GM19467 (cell line): ENCODE data around the gene RTN4R.
"Not testable (repeated sequence)": the region's sequence is repeated elsewhere in the genome, so short reads cannot be mapped to it uniquely, and the experiment has no call there.

Experiments
- ATAC-seq: cut with Tn5 transposase; IDR thresholded peaks from one replicate; pipeline ENCODE4 v1.9.1; 2021; ENCODE audit warnings: mild to moderate bottlenecking, moderate library complexity; ENCODE audit not compliant: unreplicated experiment

The RTN4R gene

DNA sequence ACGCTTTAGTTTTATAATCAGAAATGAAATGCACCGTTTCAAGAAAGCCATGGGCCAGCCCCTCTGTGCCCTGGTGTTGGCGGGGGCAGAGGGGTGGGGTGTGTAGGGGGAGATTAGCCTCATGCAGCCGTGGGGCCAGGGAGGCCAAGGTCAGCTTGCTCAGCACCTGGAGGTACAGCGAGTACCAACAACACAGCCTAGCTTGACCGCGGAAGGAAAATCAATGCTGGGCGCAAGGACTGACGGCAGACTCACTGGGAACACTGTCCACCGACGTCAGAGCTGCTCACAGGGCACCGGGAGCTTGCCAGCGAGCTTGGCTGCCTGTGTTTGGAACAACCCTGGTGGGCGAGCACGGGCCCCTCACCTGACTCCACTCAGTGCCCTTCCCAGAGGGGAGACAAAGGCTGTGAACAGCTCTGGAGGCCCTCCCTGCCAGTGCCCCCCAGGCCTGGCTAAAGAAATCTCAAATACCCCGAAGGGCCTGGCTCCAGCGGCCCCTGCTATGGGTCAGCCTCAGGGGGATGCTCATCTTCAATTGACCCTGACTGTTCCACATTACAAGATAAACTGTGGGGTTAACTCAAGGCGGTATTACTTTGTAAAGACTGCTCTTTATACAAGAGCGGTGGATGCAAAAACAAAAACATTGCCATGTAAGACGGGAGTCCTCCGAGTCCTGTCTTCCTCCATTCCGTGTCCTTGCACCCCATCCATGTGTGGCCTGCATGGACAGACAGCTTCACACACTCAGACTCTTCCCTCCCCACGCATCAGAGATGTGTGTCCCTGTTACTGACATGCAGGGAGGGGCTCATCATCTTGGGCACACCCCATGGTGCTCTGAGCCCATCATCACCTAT is 21.3 kb upstream of the RTN4R start:
- not testable (repeated sequence) for ATAC-seq

- ATAC-seq = not testable (repeated sequence)
Observed at GRCh38 chr22:20286784-20287423, 18.8 kb upstream of the RTN4R start.

DNA sequence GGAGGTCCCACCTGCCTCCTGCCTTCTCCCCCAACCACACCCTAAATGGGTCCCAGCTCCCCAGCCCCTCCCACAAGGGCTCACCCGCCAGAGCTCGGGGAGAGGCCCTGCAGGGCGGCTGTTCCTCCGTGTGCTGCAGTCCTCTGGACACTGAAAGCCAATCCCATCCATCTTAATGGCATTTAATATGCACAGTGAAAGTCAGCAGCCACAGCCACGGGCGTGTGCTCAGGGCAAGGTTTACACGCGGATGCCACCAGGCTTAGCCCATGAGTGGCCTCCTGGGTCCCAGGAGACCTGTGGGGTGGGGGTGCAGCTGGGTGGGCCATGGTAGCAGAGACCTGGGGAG is 18.2 kb upstream of the RTN4R start:
- ATAC-seq = not testable (repeated sequence)

- not testable (repeated sequence) for ATAC-seq
Observed at GRCh38 chr22:20285473-20286311, 17.6 kb upstream of the RTN4R start.

- no peak for ATAC-seq
Observed at GRCh38 chr22:20284471-20285086, 16.5 kb upstream of the RTN4R start.

DNA sequence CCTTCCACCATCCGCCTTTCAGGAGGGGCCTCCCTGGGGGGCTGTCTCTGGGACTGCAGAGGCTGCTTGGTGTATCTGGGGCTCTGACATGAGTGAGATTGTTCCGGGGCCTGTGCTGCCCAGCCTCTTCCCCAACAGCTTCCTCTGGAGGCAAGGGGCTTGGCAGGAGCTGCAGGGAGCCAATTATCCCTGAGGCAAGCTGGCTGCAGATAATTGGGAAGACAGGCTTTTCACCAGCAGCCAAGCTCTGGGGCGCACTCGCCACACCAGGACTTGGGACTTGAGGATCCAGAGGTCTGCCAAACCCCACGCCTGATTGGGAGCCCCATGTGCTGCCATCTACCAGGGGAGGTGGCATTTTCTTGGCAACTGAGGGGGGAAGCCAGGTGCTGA is 15.6 kb upstream of the RTN4R start:
- ATAC-seq = no peak

DNA sequence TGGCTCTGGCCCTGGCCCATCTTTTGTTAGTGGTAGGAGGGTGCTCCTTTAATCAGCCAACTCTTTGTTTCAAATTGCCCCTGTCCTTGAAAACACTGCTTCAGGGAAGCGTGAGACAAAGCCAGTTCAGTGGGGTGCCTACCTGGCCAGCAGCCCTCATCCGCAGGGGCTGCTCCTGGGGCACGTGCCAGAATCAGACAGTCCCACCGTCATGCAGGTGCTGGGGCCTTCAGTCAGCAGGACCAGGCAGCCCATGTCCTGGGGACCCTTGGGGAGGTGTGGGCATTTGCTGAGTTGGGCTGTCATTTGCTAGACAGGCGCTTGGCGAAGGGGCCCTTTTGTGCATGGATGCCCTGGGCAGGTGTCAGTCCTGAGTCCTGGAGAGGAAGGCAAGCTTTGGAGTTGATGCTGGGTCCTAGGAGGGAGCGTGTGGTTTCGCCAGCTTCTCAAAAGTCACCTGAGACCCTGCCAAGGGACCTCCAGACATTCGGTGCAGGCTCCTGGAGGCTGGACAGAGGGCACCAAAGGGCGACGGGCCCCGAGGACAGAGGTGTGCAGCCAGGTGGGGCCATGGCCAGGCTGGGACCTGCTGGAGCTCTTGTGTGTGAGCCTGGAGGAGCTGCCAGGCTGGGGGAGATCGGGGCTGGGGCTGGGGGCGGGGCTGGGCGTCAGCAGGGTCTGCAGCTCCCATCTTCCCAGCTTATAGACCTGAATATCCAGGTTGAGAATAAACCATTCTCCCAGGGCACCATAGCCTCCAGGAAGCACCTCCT is 15.0 kb upstream of the RTN4R start:
- no peak for ATAC-seq

DNA sequence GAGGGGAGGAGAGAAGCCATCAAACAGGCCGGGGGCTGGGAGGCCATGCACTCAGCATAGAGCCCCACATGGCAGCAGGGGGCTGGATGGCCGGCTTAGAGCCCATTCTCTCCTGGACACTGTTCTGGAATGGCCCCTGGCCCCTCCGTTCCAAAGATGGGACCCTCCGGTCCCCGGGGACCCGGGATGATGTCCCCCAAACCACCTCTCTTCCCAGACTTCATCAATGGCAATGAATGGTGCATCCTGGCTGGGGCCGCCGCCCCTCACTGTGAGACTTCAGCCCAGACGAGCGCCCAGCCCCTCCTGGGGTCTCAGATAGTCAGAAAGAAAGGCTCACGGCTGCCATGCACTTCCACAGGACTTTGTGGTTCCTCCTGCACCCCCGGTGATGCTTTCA is 13.8 kb upstream of the RTN4R start:
- no peak for ATAC-seq

- not testable (repeated sequence) for ATAC-seq
Observed at GRCh38 chr22:20281473-20281872, 13.4 kb upstream of the RTN4R start.

DNA sequence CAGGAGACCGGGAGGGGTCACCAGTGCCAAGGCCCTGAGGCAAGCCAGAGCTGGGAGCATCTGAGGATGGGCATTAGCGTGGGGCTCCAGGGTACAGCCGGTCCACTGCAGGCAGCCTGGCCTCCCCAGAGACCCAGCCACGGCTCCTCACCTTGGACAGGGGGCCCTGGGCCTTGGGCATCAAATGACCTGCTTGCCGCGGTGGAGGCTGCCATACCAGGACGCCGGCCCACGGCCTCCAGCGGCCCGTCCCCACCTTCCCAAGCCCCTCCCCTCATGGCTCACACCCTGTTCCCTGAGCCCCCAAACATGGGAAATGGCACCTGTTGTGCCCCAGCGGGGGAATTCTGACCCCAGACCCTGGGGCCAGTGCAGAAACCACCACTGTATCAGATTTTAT is 12.7 kb upstream of the RTN4R start:
- ATAC-seq = no peak

DNA sequence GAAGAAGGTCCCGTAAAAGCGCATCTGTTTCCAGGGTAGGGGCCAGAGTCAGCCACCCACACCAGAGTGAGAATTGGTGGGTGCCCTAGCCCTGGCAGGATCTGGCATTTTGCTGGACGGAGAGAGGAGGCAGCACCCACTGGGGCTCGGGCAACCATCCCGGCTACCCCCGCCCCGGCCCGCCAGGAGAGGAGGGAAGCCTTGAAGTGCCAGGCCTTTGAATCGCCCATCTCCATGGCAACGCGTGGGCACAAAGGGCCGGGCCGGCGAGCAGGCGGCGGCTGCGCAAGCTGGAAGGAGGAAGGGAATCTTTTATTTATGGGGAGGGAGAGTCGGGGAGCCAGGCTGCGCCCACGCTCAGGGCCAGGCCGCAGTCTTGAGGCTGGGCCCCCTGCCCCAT is 12.0 kb upstream of the RTN4R start:
- ATAC-seq = not testable (repeated sequence)

GRCh38 chr22:20279662-20280134 is 11.6 kb upstream of the RTN4R start:
- no peak for ATAC-seq

- not testable (repeated sequence) for ATAC-seq
Observed at GRCh38 chr22:20278726-20279490, 10.8 kb upstream of the RTN4R start.

- not testable (repeated sequence) for ATAC-seq
Observed at GRCh38 chr22:20277936-20278635, 10.0 kb upstream of the RTN4R start.

GRCh38 chr22:20276468-20276867 is 8.3 kb upstream of the RTN4R start:
- ATAC-seq = no peak

DNA sequence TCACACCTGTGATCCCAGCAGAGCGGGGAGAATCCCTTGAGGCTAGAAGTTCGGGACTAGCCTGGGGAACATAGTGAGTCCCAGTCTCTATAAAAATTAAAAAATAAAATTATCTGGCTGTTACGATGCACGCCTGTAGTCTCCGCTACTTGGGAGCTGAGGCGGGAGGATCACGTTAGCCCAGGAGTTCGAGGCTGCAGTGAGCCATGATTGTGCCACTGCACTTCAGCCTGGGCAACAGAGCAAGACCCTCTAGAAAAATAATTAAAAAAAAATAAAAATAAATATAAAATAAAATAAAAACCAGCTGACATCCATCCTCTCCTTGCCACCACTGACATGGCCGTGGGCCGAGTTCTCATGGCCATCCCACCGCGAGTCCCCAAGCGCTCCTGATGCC is 7.7 kb upstream of the RTN4R start:
- no peak for ATAC-seq

DNA sequence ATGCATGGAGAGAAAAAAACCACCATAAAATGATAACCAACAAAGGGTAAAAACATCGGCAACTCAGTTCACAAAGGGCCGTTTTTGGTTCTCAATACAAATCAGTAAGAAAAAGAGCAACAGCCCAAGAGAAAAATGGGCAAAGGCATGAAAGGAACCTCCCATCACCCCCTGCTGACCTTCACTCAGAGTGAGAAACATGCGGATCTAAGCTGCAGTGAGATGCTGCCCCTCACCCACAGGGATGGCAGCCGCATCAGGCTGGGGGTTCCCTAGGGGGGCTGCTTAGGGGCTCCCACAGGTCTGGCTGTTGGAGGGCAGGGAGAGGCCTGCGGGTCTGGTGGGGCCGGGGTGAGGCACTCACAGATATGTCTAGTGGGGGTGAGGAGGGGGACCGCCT is 7.2 kb upstream of the RTN4R start:
- not testable (repeated sequence) for ATAC-seq

DNA sequence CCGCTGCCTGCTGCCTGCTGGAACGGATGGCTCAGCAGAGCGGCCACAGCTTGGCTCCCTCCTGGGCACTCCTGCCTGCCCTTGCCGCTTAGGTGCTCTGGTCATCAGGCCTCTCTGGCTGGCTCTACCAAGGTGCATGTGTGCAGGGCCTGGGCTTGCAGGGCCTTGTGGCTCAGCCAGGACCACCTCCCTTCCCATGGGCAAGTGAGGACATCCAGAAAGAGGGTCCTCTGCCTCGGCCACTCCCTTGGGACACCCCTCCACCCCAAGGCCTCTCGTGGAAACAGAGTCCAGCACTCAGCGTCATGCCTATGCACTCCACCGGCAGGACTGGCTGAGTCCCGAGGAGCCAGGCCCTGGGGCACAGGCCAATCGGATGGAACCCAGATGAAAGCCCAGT is 6.3 kb upstream of the RTN4R start:
- ATAC-seq = not testable (repeated sequence)

DNA sequence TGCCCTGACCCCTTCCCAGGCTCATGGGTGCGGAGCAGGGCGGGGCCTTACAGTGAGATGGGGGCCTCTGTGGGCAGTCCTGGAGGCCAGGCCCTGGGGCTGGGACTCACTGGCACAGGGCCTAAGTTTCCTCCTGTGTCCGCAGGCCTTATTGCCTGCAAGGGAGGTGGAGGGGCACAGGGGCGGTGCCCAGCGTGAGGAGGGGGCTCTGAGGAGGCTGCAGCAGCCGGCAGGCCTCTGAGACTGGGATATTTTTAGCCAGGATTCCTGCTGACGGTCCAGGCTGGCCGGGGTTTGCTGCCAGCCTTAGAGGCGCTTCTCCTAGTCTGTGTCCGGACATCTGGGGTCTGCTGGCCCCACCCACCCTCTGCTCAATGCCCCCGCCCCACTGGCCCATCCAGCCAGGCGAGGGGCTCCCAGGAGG is 5.7 kb upstream of the RTN4R start:
- no peak for ATAC-seq
